Stimulated activated CD4-positive, alpha-beta T cell treated with anti-CD3 and anti-CD28 coated beads, Interleukin-4, amount 100 ng/mL, for 24 hours (primary cell): ENCODE results near the gene ALS2CL.

Experiments
- DNase-seq: peaks from one replicate; pipeline ENCODE4 v3.0.0-alpha.2; 2020

ALS2CL gene

DNA sequence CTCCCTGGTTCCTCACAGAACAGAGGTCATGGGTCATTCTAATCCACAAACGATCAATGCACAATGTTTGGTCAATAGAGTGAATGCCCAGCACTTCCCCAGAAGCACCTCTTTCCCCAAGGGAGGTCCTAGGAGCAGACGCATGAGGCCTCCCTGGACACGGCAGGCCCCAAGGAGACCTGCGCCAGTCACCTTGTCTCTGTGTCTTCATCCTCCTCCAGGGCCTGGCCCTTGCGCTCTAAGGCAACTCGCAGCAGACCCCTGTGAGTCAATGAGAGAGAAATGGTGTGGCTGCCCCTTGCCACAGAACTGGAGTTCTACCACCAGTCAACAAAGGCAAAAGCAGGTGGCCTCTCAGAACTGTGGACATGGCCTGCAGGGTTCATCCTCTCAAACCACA is 18.1 kb downstream of the ALS2CL start:
- no peak for DNase-seq

DNA sequence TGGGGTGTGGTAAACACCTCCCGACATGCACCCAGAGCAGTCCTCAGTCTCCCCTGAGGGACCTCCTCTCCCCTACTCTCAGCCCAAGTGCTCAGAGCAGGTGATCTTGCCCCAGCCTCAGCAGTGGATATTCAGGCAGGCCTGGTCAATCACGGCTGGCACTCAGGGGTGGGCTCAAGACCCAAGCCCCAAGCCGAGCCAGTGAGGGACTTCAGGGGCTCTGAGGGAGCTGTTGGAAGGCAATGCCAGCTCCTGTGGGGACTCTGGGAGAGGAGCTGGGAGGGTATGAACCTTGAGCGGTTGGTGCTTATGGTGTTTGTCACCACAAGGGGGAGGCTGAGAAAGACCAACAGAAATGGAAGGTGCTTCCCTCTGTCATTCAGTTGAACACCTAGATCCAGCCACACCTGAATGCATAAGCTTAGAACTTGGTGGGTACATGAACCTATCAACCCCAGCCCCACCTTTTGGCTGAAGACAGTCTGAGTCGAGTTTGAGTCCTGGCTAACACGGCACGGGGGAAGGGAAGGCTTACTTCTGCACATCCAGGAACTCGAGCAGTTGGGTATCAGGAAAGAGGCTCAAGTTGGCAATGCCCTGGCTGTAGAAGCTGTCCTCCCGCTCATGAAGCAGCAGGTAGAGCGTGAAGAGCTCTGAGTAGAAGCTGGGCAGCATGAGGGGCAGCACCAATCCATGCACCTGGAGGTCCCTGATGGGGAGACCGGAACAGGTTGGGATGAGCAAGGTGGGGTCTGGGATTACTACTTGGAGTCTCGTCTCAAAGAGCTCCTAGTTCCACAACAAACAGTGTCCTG is 19.2 kb downstream of the ALS2CL start:
- DNase-seq, result no peak

DNA sequence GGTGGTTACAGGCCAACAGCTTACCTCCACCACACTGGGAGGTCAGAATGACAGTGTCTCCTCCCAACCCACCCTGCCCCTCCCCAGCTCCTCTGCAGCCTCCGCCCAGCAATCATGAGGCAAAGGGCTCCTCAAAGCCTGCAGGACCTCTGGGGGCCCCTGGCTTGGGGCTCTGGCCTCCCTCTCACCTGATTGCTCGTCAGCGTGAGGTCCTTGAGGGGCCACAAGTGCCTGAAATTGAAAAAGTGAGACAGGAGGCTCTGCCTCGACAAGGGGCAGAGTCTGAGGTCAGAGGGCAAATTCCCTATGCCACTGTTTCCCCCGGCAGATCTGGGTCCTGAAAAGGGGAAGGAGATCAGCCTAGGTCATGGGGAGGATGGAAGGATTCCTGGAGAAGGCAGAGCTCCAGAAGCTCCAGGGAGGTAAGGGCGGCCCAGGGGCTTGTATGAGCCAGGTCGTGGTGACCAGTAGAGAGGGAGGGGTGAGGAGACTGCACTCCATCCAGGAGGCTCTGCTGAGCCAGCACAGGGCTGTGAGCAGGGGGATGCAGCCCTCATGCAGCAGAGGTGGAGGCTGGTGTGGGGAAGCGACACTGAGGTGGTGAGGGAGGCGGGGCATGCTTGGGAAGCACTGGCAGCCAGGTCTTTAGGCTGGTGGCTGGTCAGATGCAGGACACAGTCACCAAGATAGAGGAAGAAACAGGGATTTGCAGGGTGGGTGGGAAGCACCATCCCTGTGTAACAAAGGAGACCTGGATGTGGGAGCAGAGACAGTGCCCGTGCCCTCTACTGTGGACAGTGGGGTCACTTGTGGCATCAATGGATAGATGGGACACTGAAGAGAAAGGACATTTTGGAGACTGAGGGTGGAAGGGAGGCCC is 20.1 kb downstream of the ALS2CL start:
- no peak for DNase-seq

DNA sequence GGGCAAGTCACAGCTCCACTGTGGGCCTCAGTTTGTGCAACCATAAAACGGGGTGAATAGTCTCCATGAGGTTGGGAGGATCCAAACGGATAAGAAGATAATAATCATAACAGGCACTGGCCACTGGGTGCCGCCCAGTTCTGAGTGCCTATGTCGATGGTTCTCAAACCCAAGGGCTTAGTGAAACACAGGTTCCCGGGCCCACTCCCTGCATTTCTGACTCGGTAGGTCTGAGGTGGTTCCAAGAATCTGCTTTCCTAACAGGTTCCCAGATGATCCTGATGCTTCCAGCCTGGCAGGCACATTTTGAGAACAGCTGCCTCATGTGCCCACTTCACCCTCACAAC is 21.2 kb downstream of the ALS2CL start:
- DNase-seq, result no peak

DNA sequence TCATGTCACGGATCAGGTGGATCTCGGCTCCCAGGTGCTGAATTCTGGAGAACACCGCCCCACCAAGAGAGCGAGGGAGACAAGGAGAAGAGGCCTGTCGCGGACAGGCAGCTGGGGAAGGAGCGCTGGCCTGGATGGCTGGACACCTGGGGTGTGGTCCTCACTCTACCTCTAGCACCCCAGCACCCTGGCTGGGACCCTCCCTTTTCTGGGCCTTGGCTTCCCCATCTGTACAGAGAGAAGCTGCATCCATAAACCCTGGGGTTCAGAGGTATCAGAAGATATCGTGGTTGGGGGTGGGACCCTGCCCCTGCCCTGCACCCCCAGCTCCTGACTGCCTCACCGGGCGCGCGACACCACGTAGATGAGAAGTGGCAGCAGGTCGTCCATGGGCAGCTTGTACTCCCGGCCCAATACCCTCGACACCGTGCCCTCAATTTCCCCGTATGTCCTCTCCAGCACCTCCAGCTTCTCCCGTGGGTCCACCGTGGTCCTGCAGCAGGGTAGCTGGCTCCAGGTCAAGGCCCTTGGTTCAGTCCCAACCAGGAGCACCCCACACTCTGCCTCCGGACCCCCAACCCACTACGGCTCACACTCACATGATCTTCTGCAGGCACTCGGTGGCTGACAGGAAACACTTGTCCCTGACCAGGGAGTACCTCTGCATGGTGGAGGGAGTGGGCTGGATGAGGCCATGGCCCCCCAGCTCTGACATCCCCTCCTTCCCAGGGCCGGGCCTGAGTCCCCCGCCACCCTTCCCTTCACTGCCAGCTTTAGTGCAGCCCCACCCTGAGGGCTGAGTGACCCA is 21.7 kb downstream of the ALS2CL start:
- no peak for DNase-seq

DNA sequence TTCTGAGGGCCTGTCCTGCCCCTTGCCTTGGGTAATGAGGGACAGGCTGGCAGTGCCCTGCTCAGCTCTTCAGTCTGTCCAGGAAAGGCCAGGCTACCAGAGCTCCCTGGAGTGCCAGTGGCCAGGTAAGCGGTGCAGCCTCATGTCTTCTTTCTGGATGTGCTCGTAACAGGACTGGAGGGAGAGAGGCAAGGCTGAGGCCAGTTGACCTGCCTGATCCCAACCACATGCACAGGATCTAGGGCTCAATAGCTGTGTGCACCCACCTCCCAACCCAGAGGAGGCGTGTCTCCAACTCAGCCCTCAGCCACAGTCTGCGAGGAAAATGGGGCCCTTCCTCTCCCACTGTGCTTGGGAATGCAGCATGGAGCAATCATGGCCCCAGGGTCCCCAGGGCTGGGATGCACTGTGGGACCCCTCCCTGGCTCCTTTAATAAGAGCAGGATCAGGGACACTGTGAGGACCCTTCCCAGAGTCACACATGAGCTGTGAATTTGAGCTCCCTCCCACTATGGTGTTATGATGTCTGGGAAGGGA is 22.5 kb downstream of the ALS2CL start:
- DNase-seq, result no peak

DNA sequence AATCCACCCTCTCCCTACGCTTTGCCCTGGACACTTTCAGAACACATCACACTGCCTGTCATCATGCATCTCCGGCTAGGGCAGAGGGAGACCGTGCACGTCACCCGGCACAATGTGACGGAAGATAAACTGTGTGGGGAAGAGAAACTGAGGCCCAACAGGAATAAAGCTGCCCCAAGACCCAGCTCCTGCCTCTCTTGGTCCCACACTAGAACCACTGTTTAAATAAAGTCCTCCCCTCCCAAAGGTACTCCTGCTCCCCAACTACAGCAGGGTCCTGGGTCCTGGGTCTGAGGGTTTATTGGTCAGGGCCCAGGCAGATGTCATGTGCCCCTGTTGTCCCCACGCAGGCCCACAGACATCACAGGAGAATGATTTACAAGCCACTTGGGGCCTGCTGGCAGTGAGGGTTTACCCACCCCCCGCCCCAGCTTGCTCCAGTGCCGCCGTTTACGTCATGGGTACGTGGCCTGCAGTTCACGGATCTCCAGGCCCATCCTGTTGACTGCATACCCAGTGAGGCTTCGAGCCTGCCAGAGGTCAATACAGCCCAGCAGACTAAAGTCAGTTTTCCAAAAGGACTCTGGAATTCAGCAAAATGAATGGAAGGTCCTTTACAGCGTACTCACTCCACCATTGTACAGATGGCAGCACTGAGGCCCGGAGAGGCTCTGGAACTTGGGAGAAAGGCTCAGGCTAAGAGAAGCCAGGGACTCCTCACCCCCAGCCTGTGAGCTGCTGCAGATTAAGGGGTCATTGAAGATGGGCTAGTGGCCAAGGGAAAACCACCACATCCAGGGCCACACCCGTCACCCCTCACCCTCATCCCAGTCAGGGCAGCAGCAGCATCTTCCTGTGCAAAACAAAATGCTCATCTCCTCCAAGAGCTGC is 23.2 kb downstream of the ALS2CL start:
- no peak for DNase-seq

DNA sequence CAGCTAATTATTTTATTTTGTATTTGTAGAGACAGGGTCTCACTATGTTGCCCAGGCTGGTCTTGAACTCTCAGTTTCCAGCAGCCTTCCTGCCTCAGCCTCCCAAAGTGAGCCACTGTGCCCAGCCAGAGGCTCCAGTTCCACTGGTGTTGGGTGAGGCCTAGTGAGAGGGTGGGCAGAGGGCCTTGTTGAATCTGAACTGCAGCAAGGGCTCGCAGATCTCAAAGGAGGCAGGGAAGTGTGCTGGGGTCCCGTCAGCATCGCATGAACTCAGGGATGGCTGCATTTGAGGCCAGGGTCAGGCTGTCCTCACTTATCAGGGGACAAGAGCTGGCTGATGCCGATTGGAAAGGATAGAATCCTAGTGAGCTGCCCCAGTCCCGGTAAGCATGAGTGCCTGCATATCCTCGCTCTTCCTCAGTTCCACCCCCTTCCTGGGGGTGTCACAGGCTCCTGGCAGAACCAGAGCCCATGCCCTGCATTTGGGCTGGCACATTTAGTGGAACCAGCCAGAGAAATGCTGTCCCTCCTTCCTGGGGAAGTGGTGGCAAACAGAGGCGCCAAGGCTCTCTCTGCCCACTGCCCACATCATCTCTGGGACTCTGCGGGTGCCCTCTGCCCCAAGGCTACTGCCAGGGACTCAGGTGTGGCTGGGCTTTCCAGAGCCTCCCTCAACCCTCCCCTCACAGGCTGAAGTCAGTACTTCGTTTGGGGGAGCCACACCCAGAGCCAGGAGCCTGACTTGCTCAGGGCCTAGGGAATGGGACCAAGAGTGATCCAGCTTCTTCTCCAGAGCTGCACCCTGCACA is 24.1 kb downstream of the ALS2CL start:
- DNase-seq, result no peak

DNA sequence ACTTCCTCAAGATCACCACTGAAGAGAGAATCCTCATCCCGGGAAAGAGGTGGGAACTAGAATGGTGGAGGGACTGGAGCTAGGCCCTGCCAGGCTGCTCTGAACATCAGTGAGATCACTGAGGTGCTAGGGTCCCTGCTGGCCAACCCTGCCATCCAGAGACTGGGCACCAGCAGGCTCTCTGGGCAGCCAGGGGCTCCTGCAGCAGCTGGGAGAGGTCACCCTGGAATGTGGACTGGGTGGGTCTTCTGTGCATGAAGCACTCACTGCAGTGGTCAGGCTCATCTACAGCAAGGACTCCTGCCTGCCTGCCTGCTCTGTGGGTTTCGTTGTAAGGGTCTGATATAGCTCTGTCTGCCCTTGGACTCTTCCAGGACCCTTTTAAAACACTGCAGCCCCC is 24.9 kb downstream of the ALS2CL start:
- no peak for DNase-seq

DNA sequence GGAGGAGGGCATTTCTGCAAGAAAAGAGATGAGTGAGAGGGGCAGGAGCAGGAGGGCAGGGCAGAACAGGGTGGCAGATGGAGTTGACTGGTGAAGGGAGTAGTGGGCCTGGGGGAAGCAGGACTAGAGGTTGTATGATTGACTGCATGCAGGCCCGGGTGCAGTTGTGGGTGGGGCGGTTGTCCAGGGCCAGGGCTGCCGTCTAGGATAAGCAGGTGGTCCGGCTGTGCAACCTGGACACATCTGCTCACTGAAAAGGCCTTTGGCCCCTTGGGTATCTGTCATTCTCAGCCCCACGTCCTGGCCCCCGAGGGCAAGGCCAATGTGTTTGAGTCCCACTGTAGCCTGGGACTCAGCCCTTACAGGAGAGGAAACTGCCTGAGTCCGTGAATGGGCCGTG is 25.4 kb downstream of the ALS2CL start:
- no peak for DNase-seq

DNA sequence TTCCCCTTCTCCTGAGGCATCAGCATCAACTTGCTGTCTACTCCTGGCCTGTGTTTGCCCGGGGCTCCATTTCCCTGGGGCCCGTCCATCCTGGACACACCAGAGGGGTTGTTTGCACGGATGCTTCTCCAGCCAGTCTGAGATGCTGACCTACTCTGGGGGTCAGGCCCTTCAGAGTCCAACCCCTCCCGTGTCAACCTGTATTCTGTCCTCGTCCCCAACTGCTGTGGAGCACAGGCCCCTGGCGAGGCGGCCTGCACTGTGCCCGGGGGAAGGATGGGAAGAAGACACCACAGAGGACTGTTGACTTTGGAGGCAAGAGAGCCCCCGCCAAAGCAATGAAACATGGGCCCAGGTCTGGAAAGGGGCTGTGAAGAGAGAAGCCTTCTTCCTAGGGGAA is 25.8 kb downstream of the ALS2CL start:
- no peak for DNase-seq

DNA sequence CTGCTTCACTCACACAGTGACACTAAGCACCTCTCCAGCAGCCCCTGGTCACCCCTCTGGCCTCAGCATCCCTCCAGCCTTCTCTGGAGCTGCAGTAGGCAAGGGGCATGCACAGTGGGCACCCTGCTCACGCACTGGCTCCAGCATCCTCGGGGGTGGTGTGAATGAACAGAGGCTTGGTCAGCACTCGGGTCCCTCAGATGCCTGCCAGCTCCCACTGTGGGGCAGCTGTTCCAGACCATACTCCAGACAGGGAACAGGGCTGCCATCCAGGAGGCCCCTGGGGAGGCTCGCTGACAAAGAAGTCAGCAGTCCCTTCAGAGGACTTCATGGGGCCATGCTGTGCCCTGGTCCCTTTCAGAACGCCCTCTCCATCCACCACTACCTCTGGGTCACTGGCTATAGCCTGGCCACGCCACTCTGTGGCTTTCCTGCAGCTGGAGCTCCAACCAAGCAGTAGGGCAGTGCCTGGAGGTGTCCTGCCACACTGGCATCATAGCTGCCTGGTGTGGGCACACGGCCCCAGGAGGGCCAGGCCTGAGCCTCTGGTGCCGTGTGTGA is 26.3 kb downstream of the ALS2CL start:
- no peak for DNase-seq

DNA sequence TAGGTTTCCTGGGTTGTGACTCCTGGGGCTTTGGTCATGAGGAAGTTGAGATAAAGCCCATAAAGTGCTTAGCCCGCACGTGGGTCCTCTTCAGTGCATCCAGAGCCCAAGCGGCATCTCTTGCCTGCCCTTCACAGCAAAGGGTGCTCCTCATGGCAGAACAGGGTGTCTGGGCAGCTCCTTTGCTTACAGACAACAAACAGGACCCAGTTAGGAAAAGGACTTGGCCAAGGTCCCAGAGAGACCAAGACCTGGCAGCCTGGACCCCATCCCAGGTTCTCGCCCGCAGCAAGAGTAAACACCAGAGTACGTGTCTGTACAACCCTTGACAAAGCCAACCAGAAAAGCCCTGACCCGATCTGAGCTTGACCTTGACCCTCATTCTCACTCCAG is 27.0 kb downstream of the ALS2CL start:
- no peak for DNase-seq

DNA sequence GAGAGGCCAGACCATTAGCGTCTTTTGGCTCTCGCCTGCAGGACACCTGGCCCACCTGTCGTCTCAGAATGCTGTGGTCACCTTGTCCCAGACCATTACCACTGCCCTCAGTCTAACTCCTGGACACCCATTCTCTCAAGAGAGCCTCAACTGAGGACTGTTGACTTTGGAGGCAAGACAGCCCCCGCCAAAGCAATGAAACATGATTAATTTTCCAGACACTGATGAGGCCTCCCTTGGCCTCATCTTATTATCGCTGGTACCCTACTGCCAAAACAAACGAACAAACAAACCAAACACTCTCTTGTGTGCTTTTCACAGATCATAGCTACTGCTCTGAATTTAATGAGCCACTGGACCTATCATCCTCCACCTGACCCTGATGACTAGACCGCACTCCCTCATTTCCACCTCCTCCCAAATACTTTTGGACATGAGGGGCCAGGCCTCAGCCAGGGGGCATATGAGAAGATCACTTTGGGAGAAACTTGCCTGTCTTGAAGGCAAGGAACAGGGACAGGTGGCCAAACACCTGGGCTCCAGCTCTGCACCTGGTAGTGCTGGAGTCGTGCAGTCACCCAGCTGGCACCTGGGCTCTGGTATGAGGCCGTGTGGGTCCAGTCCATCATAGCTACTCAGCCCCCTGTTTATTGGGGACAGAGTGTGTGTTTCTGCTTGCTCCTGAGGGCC is 27.6 kb downstream of the ALS2CL start:
- DNase-seq, result no peak

DNA sequence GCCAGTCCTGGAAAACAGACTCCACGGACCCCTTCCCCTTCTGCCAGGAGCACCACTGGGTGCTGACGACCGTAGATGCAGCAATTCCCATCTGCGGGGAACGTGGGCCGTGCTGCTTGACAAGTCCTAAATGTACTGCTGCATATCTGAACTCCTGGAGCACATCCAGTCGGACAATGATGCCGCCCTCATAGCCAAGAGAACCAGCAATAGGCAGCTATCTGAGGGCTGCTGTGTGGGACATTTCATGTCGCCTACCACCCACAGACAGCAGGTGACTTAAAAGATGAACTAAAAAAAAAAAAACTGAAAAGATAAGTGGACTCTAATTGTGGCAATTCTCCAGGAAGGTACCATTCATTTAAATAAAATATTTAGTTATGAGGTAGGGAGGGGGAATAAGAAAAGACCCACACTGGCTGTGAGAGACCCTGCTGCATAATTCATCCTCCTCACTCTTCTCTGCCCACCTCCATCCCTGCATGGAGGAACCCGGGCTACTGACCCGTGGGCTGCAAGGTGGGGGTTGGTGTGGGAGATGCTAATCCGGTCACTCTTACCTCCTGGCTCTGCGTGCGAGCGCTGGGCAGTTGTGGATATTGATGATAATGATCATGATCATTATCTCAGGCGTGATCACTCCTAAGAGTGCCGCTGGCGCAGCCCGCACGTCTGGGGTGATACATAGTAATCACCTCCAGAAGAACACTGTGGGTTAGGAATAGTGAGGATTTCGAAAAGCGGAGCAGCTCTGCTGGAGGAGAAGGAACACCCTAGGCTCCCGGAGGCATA is 28.3 kb downstream of the ALS2CL start:
- no peak for DNase-seq

DNA sequence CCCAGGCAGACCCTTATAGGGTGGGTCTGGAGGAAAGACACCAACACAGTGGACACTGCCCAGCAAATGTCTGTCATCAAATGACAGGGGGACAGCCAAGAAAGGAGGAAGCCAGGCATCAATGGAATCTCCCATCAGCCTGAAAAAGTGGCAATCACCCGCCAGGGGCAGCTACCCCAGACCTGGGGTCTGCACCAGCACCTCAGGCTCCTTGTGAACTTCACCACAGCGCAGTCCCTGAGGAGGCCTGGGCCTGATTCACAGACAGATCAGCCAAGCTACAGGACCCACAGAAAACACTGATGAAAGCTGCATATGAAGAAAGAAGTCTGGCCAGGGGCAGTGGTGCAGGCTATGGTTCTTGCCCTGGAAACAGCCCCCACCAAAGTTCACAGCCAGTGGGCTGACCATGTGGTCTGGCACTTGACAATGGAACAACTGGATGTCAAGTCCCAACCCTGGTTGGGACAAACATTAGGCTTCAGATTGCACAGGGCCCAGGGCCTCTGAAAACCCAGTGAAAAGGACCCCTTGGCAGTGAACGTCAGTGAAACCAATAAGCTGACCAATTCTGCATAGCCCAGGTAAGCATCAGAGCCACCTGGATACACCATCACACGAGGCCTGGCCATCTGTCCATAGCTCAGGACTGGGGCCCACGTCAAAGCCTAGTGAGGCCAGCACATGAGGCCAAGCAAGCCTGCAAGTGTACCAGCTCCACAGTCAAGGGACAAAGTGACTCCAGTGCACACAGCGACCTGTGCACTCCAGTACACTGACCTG is 29.1 kb downstream of the ALS2CL start:
- no peak for DNase-seq

DNA sequence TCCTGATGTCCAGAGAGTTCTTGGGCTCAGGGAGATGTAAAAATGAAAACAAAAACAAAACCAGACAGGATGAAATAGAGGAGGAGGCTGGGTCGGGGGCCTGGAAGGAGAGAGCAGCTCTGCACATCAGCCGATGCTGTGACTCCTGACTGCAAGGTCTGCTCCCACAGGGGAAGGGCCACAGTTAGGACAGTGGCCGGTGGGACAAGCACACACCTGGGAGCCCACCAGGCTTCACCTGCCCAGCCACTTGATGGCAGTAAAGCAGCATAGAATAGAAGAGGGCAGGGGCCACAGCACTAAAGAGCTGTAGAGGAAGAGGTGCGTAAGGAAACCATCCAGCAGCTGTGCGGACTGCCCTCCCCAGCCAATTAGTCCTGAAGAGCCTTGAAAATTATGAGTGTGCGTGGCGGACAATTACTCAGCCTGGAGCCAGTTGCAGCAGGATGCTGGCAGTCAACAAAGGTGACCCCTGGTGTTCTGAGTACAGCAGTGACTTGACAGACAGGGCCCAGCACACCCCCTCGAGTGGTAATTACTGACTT is 29.8 kb downstream of the ALS2CL start:
- DNase-seq, result no peak
